Measurements from ENCODE around the gene GADD45A.
"Not testable (repeated sequence)": the region's sequence is repeated elsewhere in the genome, so short reads cannot be mapped to it uniquely, and the experiment has no call there.

Gene GADD45A

DNA sequence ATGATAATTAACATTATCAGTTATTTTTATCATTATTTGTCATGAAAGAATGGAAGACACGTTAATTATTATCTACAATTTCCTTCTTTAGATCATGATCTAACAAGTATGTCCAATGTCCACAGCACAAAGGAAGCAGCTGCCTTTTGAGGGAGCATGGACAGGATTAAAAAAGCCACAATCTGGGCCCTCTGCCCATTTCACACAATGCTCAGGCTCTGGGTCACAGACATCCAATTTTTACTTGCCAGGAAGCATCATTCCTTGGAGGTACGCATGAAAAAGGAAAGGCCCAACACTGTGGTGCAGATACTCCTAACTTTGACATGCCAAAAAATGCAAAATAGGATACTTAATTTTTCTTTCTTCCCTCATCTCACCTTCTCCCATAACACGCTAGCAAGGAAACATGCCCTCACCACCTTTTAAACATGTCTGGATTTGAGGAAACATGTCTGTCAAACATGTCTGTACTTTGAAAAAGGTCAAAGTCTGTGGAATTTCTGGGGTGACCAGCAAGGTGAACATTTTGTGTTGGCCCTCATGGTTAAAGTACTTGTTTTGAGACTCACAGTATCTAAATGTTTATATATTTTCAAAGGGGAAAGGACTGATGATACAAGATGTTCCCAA is 40.0 kb downstream of the GADD45A start:
- no peak for DNase-seq
- Mint-ChIP-seq H3K36me3 (ENCODE audit: low read depth) (no peaks in the 10 kb centered on the region), H3K27me3 (ENCODE audit: low read depth, poor library complexity) (peaks cover 11% of the 10 kb centered on the region), H3K27ac (no peak overlapping the region), H3K4me1 (peaks cover 3% of the 10 kb centered on the region), H3K9me3 (no peaks in the 10 kb centered on the region), H3K4me3 (no peak overlapping the region)
- TF ChIP-seq, protein P1, sequence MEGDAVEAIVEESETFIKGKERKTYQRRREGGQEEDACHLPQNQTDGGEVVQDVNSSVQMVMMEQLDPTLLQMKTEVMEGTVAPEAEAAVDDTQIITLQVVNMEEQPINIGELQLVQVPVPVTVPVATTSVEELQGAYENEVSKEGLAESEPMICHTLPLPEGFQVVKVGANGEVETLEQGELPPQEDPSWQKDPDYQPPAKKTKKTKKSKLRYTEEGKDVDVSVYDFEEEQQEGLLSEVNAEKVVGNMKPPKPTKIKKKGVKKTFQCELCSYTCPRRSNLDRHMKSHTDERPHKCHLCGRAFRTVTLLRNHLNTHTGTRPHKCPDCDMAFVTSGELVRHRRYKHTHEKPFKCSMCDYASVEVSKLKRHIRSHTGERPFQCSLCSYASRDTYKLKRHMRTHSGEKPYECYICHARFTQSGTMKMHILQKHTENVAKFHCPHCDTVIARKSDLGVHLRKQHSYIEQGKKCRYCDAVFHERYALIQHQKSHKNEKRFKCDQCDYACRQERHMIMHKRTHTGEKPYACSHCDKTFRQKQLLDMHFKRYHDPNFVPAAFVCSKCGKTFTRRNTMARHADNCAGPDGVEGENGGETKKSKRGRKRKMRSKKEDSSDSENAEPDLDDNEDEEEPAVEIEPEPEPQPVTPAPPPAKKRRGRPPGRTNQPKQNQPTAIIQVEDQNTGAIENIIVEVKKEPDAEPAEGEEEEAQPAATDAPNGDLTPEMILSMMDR (IDR thresholded peaks at IDR 0.05), result no peak

GRCh38 chr1:67726224-67726623 is 41.2 kb downstream of the GADD45A start:
- no peak for DNase-seq
- TF ChIP-seq, protein P1 (IDR thresholded peaks at IDR 0.05), result no peak
- H3K27ac Mint-ChIP-seq, result no peak overlapping the region
- H3K4me3 Mint-ChIP-seq, result no peak overlapping the region
- H3K4me1 Mint-ChIP-seq, result peaks cover 9% of the 10 kb centered on the region
- no peaks in the 10 kb centered on the region for H3K36me3 Mint-ChIP-seq (ENCODE audit: low read depth)
- H3K27me3 Mint-ChIP-seq (ENCODE audit: low read depth, poor library complexity), result peaks cover 11% of the 10 kb centered on the region
- H3K9me3 Mint-ChIP-seq, result no peaks in the 10 kb centered on the region

DNA sequence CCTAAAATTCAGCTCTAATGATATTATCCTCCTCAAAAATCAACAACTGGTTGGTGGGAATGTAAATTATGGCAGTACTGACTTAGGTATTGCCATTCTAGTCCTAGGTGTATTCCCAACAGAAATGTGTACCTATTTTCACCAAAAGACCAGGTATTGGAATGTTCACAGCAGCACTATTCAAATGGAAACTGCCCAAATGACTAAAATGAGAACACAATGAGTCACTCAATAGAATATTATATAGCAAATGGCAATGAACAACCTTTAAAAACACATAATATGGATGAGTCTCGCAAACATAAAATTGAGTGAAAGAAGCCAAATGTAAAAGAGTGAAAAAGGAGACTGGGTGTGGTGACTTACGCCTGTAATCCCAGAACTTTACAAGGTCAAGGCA is 44.9 kb downstream of the GADD45A start:
- Mint-ChIP-seq H3K4me1 (peaks cover 24% of the 10 kb centered on the region), H3K36me3 (ENCODE audit: low read depth) (no peaks in the 10 kb centered on the region), H3K27ac (no peak overlapping the region), H3K27me3 (ENCODE audit: low read depth, poor library complexity) (peaks cover 11% of the 10 kb centered on the region), H3K4me3 (no peak overlapping the region), H3K9me3 (no peaks in the 10 kb centered on the region)
- TF ChIP-seq, protein P1 (IDR thresholded peaks at IDR 0.05), result no peak
- DNase-seq, result no peak

GRCh38 chr1:67730312-67730711 is 45.3 kb downstream of the GADD45A start:
- H3K36me3 Mint-ChIP-seq (ENCODE audit: low read depth); H3K4me3 Mint-ChIP-seq; DNase-seq; H3K27ac Mint-ChIP-seq; H3K9me3 Mint-ChIP-seq: not testable (repeated sequence)
- H3K27me3 Mint-ChIP-seq (ENCODE audit: low read depth, poor library complexity), result peaks cover 11% of the 10 kb centered on the region
- H3K4me1 Mint-ChIP-seq, result peaks cover 25% of the 10 kb centered on the region

DNA sequence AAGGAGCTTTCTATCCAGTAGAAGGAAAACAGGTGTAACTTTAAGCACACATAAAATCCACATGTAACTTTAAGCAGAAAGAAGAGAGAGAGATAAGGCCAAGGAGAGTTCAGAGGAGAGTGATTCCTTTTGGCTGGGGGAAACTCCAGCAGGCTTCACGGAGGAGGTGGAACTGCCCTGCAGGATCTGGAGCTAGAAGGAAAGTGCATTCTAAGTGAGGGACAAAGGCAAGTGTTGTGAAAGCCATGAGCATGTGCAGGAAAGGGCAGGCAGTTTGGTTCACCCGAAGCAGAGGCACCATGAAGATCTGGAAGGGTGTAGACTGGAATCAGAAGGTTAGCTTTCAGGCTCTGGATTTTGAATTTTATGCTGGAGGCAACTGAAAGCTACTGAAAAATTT is 46.3 kb downstream of the GADD45A start:
- no peaks in the 10 kb centered on the region for H3K36me3 Mint-ChIP-seq (ENCODE audit: low read depth)
- peaks cover 36% of the 10 kb centered on the region for H3K4me1 Mint-ChIP-seq
- no peak overlapping the region for H3K27ac Mint-ChIP-seq
- TF ChIP-seq, protein P1 (IDR thresholded peaks at IDR 0.05), result no peak
- no peaks in the 10 kb centered on the region for H3K9me3 Mint-ChIP-seq
- no peak overlapping the region for H3K4me3 Mint-ChIP-seq
- peaks cover 11% of the 10 kb centered on the region for H3K27me3 Mint-ChIP-seq (ENCODE audit: low read depth, poor library complexity)
- DNase-seq, result no peak

DNA sequence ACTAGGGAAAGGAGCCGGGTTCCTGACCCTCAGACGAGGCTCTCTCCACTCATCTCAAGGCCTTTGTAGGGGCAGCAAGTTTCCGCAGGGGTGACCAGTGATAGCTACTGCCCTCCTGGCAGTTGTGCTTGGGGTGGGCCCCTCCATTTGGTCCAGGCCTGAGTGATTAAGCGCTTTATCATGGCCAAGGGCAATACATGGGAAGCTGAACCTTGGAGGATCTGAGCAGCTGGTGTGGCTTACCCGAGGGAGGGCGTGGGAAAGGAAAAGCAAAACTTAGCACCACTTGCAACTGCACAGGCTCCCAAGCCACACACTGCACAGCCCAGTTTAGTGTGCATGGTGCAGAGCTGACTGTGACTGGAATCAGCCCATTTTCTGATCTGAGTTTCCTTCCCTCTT is 47.8 kb downstream of the GADD45A start:
- TF ChIP-seq, protein P1 (IDR thresholded peaks at IDR 0.05), result no peak
- Mint-ChIP-seq H3K36me3 (ENCODE audit: low read depth) (no peaks in the 10 kb centered on the region), H3K27ac (no peak overlapping the region)

More for the DNA sequence above, 47.8 kb downstream of the GADD45A start:
- H3K27me3 Mint-ChIP-seq (ENCODE audit: low read depth, poor library complexity), result peaks cover 11% of the 10 kb centered on the region
- no peak for DNase-seq
- H3K9me3 Mint-ChIP-seq, result no peaks in the 10 kb centered on the region
- H3K4me1 Mint-ChIP-seq, result peaks cover 46% of the 10 kb centered on the region
- H3K4me3 Mint-ChIP-seq, result no peak overlapping the region
